NCI-H1694 (cell line): Measurements from ENCODE around the gene SARS2.
"Not testable (repeated sequence)": the region's sequence is repeated elsewhere in the genome, so short reads cannot be mapped to it uniquely, and the experiment has no call there.

Experiments
- DNase-seq: peaks from one replicate; lab custom pipeline; 2025; lab: John Stamatoyannopoulos, UW

Gene SARS2, protein sequence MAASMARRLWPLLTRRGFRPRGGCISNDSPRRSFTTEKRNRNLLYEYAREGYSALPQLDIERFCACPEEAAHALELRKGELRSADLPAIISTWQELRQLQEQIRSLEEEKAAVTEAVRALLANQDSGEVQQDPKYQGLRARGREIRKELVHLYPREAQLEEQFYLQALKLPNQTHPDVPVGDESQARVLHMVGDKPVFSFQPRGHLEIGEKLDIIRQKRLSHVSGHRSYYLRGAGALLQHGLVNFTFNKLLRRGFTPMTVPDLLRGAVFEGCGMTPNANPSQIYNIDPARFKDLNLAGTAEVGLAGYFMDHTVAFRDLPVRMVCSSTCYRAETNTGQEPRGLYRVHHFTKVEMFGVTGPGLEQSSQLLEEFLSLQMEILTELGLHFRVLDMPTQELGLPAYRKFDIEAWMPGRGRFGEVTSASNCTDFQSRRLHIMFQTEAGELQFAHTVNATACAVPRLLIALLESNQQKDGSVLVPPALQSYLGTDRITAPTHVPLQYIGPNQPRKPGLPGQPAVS

GRCh38 chr19:38929929-38930775, at the start of gene SARS2:
TSS of gene SARS2 (minus strand) at chr19:38930763. CDS start at chr19:38930736, 27 bp downstream.
- DNase-seq, result peak; percentile 89

DNA sequence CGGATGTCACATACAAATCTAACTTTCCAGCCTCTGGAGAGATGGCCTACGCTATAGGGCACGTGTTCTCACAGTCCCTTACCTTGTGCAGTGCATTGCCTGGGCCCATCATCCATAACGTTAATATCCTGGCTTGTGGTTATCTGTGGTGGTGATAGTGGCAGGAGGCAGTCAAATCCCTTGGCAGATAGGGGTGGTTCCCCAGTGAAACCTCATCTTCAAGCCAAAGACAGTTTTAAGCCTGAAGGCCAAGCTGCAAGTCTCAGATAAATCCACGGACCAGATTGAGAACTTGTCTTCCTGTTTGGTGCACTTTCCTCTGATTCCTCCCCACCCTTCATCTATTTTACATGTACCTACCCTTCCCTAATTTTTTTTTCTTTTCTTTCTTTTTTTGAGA, 49.2 kb upstream of the SARS2 start:
- no peak for DNase-seq

- DNase-seq, result no peak
These were observed 47.7 kb upstream of the SARS2 start for GRCh38 chr19:38978326-38978689.

DNA sequence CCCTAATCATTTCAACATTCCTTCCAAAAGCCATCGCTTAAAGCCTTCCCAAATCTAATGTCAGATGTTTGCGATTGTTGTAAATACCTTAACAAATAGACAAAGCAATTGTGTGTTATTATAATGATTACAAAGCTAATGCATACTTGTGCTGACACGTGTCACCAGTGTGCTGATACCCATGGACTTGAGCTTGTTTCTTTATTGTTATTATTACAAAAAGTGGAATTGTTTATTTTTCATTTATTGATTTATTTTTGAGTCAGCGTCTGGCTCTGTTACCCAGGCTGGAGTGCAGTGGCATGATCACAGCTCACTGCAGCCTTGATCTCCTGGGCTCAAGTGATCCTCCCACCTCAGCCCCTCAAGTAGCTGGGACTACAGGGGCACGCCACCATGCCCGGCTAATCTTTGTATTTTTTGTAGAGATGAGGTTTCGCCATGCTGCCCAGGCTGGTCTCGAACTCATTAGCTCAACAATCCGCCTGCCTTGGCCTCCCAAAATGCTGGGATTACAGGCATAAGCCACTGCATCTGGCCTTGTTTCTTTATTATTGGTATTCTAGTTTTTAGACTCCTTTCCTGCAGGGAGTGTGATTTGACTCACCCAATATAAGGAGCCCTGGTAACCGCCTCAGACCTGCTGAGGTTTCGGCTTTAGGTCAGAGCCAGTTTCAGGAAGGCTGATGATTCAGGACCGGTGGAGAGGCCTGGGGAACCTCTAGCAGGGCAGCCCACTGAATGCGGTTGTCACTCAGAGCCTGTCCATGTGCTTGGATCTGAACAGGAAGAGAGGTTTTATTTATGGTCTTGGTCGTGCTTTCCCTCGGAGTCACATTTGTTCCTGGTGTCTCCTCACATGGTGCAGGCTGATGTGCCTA, 47.1 kb upstream of the SARS2 start:
- no peak for DNase-seq

GRCh38 chr19:38975861-38976271, 45.3 kb upstream of the SARS2 start:
- DNase-seq, result no peak

- no peak for DNase-seq
These were observed 44.8 kb upstream of the SARS2 start, which contains the start of gene FBXO17 for GRCh38 chr19:38975214-38975860. TSS of gene FBXO17 (minus strand) at chr19:38975742. CDS start at chr19:38950319, 25,423 bp downstream.

GRCh38 chr19:38974624-38975213, 44.2 kb upstream of the SARS2 start:
- no peak for DNase-seq

DNA sequence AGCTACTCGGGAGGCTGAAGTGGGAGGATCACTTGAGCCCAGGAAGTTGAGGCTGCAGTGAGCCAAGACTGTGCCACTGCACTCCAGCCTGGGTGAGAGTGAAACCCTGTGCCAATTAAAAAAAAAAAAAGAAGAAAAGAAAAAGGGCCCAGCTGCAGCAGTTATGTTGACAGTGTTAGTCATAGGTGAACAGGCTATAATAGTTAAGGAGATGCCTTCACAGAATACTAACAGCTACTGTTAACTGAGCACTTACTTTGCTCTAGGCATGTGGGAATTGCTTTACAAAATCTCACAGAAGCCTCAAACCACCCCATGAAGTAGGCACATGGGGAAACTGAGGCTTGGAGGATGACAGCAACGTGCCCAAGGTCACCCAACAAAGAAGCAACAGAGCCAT, 41.1 kb upstream of the SARS2 start:
- DNase-seq, result no peak

- DNase-seq, result no peak
These were observed 40.3 kb upstream of the SARS2 start for GRCh38 chr19:38970664-38971532.

DNA sequence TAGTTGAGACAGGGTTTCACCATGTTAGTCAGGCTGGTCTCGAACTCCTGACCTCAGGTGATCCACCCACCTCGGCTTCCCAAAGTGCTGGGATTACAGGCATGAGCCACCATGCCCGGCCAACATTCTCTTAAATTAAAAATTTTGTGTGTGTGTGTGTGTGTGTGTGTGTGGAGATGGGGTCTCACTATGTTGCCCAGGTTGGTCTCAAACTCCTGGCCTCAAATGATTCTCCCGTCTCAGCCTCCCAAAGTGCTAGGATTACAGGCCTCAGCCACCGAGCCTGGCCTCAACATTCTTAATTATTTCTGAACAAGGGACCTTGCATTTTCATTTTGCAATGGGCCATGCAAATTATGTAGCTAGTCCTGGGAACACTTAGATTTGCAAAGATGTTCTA, 35.6 kb upstream of the SARS2 start:
- not testable (repeated sequence) for DNase-seq

DNA sequence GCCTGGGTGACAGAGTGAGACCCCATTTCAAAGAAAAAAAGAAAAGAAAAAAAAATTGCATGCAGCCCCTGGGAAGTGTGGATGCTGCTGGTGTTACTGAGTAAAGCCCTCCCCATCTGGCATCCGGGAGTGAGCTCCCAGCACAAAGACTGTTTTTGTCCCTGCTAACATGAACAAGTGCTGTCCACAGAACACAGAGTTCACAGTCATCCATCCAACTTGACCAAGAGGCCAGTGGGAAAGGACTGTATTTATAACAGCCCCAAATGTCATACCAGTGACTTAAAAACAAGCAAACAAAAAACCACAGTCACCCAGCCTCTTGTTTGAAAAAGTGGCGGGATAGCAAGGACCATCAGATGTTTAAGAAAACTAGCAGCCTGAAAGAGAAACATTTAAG, 34.2 kb upstream of the SARS2 start:
- no peak for DNase-seq

DNA sequence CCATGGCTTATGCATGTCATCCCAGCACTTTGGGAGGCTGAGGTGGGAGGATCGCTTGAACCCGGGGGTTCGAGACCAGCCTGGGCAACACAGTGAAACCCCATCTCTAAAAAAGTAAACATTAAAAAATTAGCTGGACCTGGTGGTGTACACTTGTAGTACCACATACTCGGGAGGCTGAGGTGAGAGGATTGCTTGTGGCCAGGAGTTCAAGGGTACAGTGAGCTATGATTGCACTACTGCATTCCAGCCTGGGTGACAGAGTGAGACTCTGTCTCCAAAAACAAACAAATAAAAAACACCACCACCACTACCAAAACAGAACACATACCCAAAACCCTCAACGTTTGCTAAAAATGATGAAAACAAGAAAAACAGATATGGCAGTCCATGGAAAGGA, 29.1 kb upstream of the SARS2 start:
- DNase-seq, result no peak

DNA sequence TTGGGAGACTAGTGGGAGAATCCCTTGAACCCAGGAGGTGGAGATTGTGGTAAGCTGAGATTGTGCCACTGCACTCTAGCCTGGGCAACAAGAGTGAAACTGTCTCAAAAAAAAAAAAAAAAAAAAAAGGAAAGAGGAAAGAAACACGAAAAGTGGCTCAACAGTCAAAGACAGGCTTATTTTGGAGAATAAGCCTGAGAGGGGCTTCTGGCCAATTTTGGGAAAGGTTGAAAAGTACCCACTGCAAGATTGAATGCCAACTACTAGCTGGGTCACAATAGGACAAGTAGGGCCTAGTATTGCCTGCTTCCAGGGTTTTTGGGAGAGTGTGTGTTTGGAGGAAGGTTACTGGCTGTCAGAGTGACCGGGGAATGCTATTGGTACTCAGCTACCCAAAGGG, 27.7 kb upstream of the SARS2 start:
- DNase-seq, result no peak

DNA sequence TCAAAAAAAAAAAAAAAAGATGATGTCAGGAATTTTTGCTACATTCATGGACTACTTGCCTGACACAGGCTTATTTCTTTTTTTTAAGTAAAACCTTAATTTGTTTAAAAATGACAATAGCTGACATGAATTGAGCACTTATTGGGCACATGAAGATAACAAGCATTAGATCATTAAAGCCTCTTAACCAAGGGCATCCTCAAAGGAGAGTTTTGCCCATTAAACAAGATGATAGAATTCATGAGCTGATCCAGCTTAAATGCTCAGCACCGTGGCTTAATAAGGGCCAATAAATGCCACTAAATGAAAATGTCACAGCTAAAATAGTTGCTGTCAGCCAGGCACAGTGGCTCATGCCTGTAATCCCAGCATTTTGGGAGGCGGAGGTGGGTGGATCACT, 25.7 kb upstream of the SARS2 start:
- no peak for DNase-seq

DNA sequence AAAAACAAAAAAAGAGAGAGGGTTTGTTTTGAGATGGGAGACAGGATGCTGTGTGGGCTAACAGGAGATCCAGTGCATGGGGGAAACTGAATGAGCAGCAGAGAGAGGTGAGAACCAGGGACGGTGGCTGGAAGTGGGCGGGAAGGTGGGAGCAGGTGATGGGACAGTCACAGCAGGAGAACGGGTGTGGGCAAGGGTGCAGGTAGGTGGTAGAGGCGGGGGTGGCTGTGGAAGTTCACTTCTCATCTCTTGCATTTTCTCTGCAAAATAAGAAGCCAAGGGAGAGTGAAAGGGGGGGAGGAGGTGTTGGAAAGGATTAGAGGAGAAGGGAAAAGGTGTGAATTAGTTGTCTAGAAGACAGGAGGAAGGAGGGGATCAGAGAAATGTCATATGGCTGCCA, 23.1 kb upstream of the SARS2 start:
- DNase-seq, result no peak

DNA sequence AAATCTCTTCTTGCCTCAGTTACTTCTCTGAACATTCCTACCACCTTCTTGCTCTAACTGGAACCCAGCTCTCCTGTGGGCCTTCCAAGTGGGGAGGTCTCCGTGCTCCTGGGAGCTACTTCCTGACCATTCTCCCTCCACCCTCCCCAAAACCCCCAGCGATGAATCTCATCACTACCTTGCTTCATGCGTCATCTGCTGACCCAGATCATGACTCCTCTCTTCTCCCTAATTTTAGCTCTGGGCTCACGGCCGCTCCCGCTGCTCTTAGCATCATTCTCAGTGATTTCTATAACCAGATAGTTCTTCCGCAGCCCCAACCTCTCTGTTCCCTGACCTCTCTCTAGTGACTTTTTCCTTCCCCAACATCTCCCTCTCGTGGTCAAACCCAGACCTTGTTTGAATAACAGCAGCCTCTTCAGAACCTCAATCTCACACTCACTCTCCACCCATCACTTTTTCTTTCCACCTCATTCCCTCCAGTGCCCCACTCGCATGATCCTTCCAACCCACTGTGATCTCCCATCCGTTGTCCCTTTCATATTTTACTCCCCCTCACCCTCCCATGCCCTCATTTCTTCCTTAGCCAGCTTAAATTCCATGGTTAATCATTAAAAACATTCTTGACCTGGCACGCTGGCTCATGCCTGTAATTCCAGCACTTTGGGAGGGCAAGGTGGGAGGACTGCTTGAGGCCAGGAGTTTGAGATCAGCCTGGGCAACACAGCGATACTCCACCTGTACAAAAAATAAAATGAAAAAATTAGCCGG, 22.0 kb upstream of the SARS2 start:
- DNase-seq, result peak; percentile 80

GRCh38 chr19:38951187-38951586, 20.6 kb upstream of the SARS2 start:
- no peak for DNase-seq

- DNase-seq, result peak; percentile 17
These were observed 19.2 kb upstream of the SARS2 start for GRCh38 chr19:38949580-38950367.
